AG10803 (cell line): ENCODE results near the gene PPP4R2.

ENCODE experiments used
- DNase-seq: peaks from one replicate; pipeline ENCODE4 v3.0.0; 2010; ENCODE audit warnings: low read depth
- H3K4me3 ChIP-seq: 2 replicates; pipeline ENCODE4 v1.5.1; 2011; ENCODE audit warnings: mild to moderate bottlenecking, low read length, control low read depth
- TF ChIP-seq, protein P1 (sequence below): conservative IDR thresholded peaks from 2 replicates; pipeline ENCODE4 v1.5.1; 2011; ENCODE audit warnings: mild to moderate bottlenecking, low read length, control low read depth, inconsistent platforms

PPP4R2 gene

DNA sequence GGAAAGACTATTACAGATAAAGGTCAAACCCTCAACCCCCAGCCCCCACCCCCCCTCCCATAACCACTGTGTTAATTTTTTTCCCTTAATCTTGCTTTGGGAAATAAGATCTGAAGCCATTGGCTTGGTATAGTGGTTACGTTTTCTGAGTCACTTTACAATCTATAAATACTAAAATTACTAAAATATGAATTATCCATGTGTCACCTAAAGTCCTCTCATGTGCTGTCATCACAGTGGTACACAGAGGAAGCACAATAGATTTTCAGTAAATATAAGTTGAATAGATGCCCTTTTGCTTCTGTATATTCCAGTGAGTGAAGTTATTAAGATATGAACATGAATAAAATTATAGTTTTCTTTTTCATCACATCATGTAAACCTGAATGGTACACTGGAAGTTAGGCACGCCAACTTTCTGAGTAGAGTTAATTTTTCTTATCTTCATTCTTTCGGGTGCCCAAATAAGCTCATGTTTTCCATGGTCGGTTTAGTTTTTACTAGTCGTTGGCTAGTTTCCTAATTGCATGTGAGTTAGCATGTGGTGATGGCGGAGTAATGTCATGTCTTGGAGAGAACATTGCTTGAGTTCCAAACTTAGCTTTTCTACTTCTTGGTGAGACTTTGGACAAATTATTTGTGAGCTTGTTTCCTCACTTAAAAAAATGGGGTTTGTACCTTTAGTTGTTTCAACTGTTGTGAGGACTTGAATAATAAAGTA is 11.5 kb downstream of the PPP4R2 start:
- TF ChIP-seq, protein P1, sequence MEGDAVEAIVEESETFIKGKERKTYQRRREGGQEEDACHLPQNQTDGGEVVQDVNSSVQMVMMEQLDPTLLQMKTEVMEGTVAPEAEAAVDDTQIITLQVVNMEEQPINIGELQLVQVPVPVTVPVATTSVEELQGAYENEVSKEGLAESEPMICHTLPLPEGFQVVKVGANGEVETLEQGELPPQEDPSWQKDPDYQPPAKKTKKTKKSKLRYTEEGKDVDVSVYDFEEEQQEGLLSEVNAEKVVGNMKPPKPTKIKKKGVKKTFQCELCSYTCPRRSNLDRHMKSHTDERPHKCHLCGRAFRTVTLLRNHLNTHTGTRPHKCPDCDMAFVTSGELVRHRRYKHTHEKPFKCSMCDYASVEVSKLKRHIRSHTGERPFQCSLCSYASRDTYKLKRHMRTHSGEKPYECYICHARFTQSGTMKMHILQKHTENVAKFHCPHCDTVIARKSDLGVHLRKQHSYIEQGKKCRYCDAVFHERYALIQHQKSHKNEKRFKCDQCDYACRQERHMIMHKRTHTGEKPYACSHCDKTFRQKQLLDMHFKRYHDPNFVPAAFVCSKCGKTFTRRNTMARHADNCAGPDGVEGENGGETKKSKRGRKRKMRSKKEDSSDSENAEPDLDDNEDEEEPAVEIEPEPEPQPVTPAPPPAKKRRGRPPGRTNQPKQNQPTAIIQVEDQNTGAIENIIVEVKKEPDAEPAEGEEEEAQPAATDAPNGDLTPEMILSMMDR, result no peak
- DNase-seq, result no peak
- no peak overlapping the region for H3K4me3 ChIP-seq

DNA sequence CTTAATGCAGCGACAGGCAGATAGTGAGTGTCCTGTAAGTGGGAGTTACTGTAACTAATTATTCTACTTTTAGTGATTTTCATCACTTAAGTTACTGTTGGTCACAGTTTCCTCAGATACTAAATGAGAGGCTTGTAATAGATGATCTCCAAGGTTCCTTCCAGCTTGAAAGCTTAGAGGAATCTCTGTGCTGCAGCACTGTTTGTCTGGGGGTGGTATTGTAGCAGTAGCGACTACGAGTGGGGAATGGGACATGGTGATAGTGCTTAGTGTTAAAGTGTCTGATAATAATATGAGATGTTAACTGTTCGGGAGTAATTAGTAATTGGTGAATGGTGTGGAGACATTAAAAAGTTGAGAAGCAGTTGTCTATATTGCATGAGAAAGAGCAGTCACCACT is 12.4 kb downstream of the PPP4R2 start:
- TF ChIP-seq, protein P1, result no peak
- no peak for DNase-seq
- no peak overlapping the region for H3K4me3 ChIP-seq

DNA sequence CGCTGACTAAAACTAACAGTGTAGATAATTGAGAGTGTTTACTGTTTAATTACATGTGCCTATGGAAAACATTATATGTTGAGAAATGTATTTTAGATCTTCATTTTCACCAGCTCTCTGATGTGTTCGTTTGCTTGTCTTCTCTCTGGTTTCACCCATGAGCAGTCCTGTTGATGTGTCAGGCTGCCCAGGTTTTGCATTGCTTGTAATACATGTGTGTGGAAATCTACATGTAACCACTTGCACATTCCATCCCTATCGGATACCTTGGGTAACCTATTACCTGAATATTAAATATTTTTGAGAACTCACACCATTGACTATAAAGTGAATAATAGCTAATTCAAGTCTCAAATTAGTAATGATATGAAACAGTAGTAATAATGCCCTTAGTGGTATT is 13.1 kb downstream of the PPP4R2 start:
- TF ChIP-seq, protein P1, result no peak
- DNase-seq, result no peak
- H3K4me3 ChIP-seq, result no peak overlapping the region

DNA sequence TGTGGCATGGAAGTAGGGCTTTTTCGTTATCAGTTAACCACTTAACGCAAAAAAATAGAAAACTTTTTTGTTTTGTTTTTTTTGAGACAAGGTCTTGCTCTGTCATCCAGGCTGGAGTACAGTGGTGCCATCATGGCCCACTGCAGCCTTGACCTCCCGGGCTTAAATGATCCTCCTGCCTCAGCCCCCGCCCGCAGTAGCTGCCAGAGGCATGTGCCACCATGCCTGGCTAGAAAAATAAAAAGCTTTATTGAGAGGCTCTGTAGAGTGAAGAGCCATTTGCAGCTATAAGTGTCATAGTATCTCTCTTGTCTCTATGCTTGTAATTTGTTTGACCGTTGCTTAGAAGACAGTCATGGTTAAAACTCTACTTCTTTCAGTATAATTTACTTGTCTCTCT is 13.5 kb downstream of the PPP4R2 start:
- H3K4me3 ChIP-seq, result no peak overlapping the region
- TF ChIP-seq, protein P1, result no peak
- DNase-seq, result no peak

DNA sequence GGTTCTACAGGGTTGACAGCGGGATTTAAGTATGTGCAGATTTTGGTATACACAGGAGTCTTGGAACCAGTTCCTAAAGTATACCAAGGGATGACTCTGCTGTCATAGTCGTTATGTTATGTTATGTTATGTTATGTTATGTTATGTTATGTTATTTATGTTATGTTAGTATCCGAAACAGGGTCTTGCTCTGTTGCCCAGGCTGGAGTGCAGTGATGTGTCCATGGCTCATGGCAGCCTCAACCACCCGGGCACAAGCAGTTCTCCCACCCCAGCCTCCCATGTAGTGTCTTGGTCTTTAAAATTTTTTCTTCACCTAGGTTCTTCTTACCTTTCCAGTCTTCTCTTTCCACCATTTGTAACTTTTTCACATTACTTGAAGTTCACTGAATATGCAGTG is 21.7 kb downstream of the PPP4R2 start:
- no peak overlapping the region for H3K4me3 ChIP-seq
- no peak for DNase-seq
- TF ChIP-seq, protein P1, result no peak

DNA sequence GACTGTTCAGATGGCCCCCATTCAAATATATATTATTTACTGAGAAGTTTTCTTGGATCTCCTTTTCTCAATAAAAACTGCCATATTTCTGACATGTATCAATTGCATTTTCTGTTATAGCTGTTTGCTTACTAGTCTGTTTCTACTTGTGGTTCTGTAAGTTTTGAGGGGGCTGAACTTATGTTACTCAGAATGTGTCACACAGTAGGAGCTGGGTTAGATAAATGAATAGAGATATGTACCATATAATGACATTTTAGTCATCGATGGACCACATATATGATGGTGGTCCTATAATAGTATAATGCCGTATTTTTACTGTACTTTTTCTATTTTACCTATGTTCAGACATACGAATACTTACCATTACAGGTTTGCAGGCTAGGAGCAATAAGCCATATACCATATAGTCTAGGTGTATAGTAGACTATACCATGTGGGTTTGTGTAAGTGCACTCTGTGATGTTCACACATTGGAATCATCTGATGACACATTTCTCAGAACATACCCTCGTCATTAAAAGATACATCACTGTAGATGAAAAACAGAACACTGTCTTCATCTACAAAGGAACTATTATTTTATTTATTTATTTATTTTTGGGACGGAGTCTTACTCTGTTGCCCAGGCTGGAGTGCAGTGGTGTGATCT is 22.3 kb downstream of the PPP4R2 start:
- TF ChIP-seq, protein P1, result no peak
- no peak for DNase-seq
- no peak overlapping the region for H3K4me3 ChIP-seq

DNA sequence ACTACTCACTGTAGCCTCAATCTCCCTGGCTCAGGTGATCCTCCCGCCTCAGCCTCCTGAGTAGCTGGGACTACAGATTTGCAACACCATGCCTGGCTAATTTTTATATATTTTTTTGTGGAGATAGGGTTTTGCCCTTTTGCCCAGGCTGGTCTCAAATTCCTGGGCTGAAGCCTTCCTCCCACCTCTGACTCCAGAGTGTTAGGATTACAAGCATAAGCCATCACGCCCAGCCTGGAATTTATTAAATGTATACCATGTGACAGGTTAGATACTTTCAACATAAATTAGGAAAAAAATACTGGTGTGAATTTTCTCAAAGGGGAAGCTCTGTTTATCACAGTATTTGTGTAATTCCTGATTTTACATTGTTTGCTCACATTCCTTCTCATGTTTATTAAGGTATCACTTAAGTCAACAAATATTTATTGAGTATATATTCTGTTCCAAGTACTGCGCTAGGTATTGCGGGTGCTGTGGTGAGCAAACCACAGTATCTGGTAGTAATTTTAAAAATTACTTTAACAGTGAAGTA is 24.8 kb downstream of the PPP4R2 start:
- H3K4me3 ChIP-seq, result no peak overlapping the region
- TF ChIP-seq, protein P1, result no peak
- no peak for DNase-seq
